Measurements from ENCODE around the gene STAT6. TPM values are rescaled to one million over a fixed set of nuclear protein-coding genes. Genes with fewer than 3 reads are reported as not detected.

Gene STAT6, protein sequence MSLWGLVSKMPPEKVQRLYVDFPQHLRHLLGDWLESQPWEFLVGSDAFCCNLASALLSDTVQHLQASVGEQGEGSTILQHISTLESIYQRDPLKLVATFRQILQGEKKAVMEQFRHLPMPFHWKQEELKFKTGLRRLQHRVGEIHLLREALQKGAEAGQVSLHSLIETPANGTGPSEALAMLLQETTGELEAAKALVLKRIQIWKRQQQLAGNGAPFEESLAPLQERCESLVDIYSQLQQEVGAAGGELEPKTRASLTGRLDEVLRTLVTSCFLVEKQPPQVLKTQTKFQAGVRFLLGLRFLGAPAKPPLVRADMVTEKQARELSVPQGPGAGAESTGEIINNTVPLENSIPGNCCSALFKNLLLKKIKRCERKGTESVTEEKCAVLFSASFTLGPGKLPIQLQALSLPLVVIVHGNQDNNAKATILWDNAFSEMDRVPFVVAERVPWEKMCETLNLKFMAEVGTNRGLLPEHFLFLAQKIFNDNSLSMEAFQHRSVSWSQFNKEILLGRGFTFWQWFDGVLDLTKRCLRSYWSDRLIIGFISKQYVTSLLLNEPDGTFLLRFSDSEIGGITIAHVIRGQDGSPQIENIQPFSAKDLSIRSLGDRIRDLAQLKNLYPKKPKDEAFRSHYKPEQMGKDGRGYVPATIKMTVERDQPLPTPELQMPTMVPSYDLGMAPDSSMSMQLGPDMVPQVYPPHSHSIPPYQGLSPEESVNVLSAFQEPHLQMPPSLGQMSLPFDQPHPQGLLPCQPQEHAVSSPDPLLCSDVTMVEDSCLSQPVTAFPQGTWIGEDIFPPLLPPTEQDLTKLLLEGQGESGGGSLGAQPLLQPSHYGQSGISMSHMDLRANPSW
- total RNA-seq = 101 and 136 TPM in 2 replicates
- polyA plus RNA-seq = 147 and 164 TPM in 2 replicates
- polyA plus RNA-seq (2011; cell fraction: cytosol; rRNA removed) = 90.9 and 106 TPM in 2 replicates
- 343 and 418 TPM in 2 replicates for polyA plus RNA-seq (2011; cell fraction: nucleus; rRNA removed)
- 112 and 122 TPM in 2 replicates for polyA plus RNA-seq (2012)
- polyA minus RNA-seq = 126 and 150 TPM in 2 replicates
- polyA minus RNA-seq (2011; cell fraction: cytosol; rRNA and poly(A)+ RNA removed) = 47.6 TPM
- 64.2 and 65.2 TPM in 2 replicates for polyA minus RNA-seq (2011; cell fraction: nucleus; rRNA and poly(A)+ RNA removed)
- percentile 54 among the genes with signal in this experiment for Bru-seq, nascent RNA
- BruChase-seq, experiment 1, labeled RNA remaining after a 6-hour chase = percentile 70 among the genes with signal in this experiment
- percentile 58 among the genes with signal in this experiment for BruChase-seq, experiment 2, labeled RNA remaining after a 2-hour chase
- long read RNA-seq, full-length matches to known transcripts = 30 of 179 reads
- long read RNA-seq, partial matches to known transcripts = 36 of 179 reads
- long read RNA-seq, other reads (novel, unspliced or antisense) = 113 of 179 reads

DNA sequence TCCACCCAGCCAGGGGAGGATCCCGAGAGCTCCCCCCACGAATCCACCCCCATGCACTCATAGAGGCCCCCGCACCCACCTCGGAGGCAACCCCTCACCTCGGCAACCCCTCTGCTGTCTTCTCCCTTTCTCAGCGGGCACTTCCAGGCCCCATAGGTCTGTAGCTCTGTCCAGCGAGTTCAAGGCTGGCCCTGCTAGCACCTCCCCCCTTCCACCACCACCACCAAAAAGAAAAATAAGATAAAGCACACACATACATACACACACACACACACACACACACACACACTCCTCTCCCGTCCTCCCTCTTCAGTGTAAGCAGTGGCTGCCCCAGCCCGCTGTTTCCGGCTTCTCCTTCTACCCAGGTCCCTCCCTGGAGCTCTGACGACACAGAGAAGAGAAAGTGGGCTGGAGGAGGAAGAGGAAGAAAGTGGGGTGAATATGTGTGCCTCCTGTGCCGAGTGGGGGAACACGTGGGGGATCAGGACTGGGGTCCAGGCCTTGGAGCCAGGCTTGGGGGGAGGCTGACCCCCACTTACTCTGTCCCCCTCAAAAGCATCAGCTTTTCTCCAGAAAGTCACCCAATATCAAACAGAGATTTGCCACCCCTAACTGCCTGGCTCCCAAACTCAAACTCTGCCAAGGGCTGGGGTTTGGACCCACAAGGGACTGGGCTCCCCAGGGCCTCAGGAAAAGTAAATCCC lies at the start of gene STAT6:
Gene STAT6, minus strand, starts transcription at position 332 of the 704 bp plus-strand sequence. CDS start 3,084 bp downstream, outside the sequence.
- Histone ChIP-seq H3K9me3 (replicated peaks; ENCODE audit: control insufficient read depth, insufficient read depth, low read length) (no peaks in the 10 kb centered on the region), H3K4me3 (replicated peaks in 1 of 3; ENCODE audit: insufficient read depth in 1 of 3, low read depth in 1 of 3, low read length in 3 of 3) (peak within 1 kb of the TSS; percentile 31 to 72 (median 65)), H2AFZ (ENCODE audit: low read depth, low read length) (peak within 1 kb of the TSS; percentile 36), H3K9ac (replicated peaks; ENCODE audit: extremely low read depth, insufficient read depth, low read length) (peak within 1 kb of the TSS; percentile 64), H4K20me1 (replicated peaks; ENCODE audit: control insufficient read depth, extremely low read depth, insufficient read depth, low read length) (no peaks in the 10 kb centered on the region), H3K27ac (ENCODE audit: insufficient read depth, low read depth, low read length) (peak within 1 kb of the TSS; percentile 79), H3K9me1 (replicated peaks; ENCODE audit: control insufficient read depth, extremely low read depth, insufficient read depth, low read length) (no peaks in the 10 kb centered on the region), H3K79me2 (ENCODE audit: control insufficient read depth, insufficient read depth, low read length) (peaks cover 13% of the 10 kb centered on the region), H3K27me3 (ENCODE audit: control insufficient read depth in 2 of 2, insufficient read depth in 2 of 2, low read length in 2 of 2) (peaks cover 0 to 2% of the 10 kb centered on the region in 2 experiments), H3K36me3 (ENCODE audit: control insufficient read depth in 2 of 2, extremely low read depth in 1 of 2, insufficient read depth in 2 of 2, low read length in 2 of 2) (peaks cover 0 to 11% of the 10 kb centered on the region in 2 experiments), H3K4me2 (ENCODE audit: insufficient read depth, low read length) (peak within 1 kb of the TSS; percentile 78), H3K4me1 (ENCODE audit: control insufficient read depth, extremely low read depth, insufficient read depth, low read length) (peaks cover 14% of the 10 kb centered on the region)
- dilution Hi-C loops (cut with MboI; ENCODE audit: extremely low pct_ligation_motif_present, low sequenced_read_pairs) (no loop called here), intact Hi-C loops (cut with micrococcal nuclease) (loop anchor here (5.0 kb wide), 2 partner anchors 131 to 474 kb away; no protein-coding TSS in a partner anchor)
- TF ChIP-seq POLR2A (IDR thresholded peaks at IDR 0.05; ENCODE audit: low read depth, low read length) (peak; percentile 31), GATA2 (IDR thresholded peaks at IDR 0.05; ENCODE audit: insufficient read depth, insufficient read length, low read depth, low read length) (no peak), POLR2AphosphoS5 (IDR thresholded peaks at IDR 0.05; ENCODE audit: insufficient read depth, low read depth, low read length) (peak; percentile 16)
- ChIA-PET CTCF (interaction anchor here (1.0 to 3.5 kb wide), 22 partner anchors 7 to 475 kb away, joined by 3 to 449 read pairs (median 9); partner anchors contain the start of genes LRP1, NAB2, NEMP1 and SHMT2), POLR2A (interaction anchor here (1.1 to 1.9 kb wide), 6 partner anchors 13 to 118 kb away, joined by 3 to 9 read pairs (median 5); partner anchors contain the start of genes NAB2 and SHMT2)
- FAIRE-seq (peak; percentile 97), DNase-seq (ENCODE audit: low read depth, low spot score) (peak; percentile 79)
- BruUV-seq (replicated peaks) = no TSS peak

Data from endothelial cell of umbilical vein (primary cell).